Spinal cord (tissue), 10 donors: Measurements from ENCODE around the gene AKR1B15. TPM values are rescaled to one million over a fixed set of nuclear protein-coding genes. Genes with fewer than 3 reads are reported as not detected.
A peak's percentile ranks its signal among the peaks of the same experiment; 100 is the strongest.
"Not testable (repeated sequence)": the region's sequence is repeated elsewhere in the genome, so short reads cannot be mapped to it uniquely, and the experiment has no call there.

Experiments
- DNase-seq, 6 donors: peaks; one replicate each; pipeline versions ENCODE4 v3.0.0 to v3.0.0-alpha.2; 2013 to 2015; ENCODE audit warnings: low spot score in 6 of 6, low read depth in 4 of 6
- H3K27ac ChIP-seq: one replicate; pipeline ENCODE4 v1.5.1; 2013; ENCODE audit warnings: low read depth, low read length, control low read depth
- H3K27me3 ChIP-seq: one replicate; pipeline ENCODE4 v1.6.1; 2013; ENCODE audit warnings: low read length; ENCODE audit not compliant: control insufficient read depth, insufficient read depth
- H3K36me3 ChIP-seq: one replicate; pipeline ENCODE4 v1.6.1; 2013; ENCODE audit warnings: low read length; ENCODE audit not compliant: control insufficient read depth, insufficient read depth
- H3K4me1 ChIP-seq: one replicate; pipeline ENCODE4 v1.6.1; 2013; ENCODE audit warnings: low read length; ENCODE audit not compliant: control insufficient read depth, insufficient read depth
- H3K4me3 ChIP-seq: one replicate; pipeline ENCODE4 v1.5.1; 2013; ENCODE audit warnings: low read depth, low read length, control low read depth
- H3K9me3 ChIP-seq: one replicate; pipeline ENCODE4 v1.6.1; 2013; ENCODE audit warnings: low read length; ENCODE audit not compliant: control insufficient read depth, insufficient read depth
- WGBS: methylation state at CpG from one replicate; pipeline ENCODE4 v1.1.5; 2013; ENCODE audit warnings: missing lambda C conversion rate; ENCODE audit not compliant: insufficient coverage; 5-methylcytosine and 5-hydroxymethylcytosine counted together
- polyA plus RNA-seq, 2 donors: library from polyadenylated mRNA; unstranded; fragments of 120-200 nt; gene quantifications; one replicate each; pipeline ENCODE4 v1.2.1, GENCODE V29; 2013; ENCODE audit not compliant: insufficient read length in 2 of 2
- total RNA-seq, 2 donors: library from RNA; depleted of rRNA in 1 of 2; stranded (reverse); fragments of 120-200 nt in 1 of 2; fragments of >200 nt in 1 of 2; gene quantifications; one replicate each; pipeline versions ENCODE4 v1.2.3 to v1.2.4, GENCODE V29; 2013 to 2014
- donor health status: healthy.

Gene AKR1B15
- total and polyA plus RNA-seq, 4 donors = 0.17 to 0.25 (median 0.24) TPM; not detected in 1

GRCh38 chr7:134539380-134540004 lies 9.4 kb upstream of the AKR1B15 start:
- 92% methylated on average over 5 of the region's 6 CpGs for WGBS

GRCh38 chr7:134541501-134542194 lies 7.3 kb upstream of the AKR1B15 start:
- 97% methylated on average over 5 of the region's 8 CpGs for WGBS

More at GRCh38 chr7:134539380-134540004, 9.4 kb upstream of the AKR1B15 start:
- H3K27ac ChIP-seq = no peak overlapping the region
- no peaks in the 10 kb centered on the region for H3K9me3 ChIP-seq
- no peak for DNase-seq
- no peaks in the 10 kb centered on the region for H3K36me3 ChIP-seq
- no peaks in the 10 kb centered on the region for H3K4me1 ChIP-seq
- H3K4me3 ChIP-seq = no peak overlapping the region
- H3K27me3 ChIP-seq = no peaks in the 10 kb centered on the region

GRCh38 chr7:134542195-134542771 lies 6.6 kb upstream of the AKR1B15 start:
- Histone ChIP-seq H3K27ac (no peak overlapping the region), H3K4me3 (no peak overlapping the region), H3K27me3 (no peaks in the 10 kb centered on the region), H3K9me3 (no peaks in the 10 kb centered on the region), H3K4me1 (no peaks in the 10 kb centered on the region), H3K36me3 (no peaks in the 10 kb centered on the region)
- DNase-seq = no peak
- 68% methylated on average over 5 of the region's 8 CpGs for WGBS

More at GRCh38 chr7:134541501-134542194, 7.3 kb upstream of the AKR1B15 start:
- not testable (repeated sequence) for H3K4me1 ChIP-seq, H3K36me3 ChIP-seq, H3K4me3 ChIP-seq, DNase-seq, H3K9me3 ChIP-seq, H3K27me3 ChIP-seq, H3K27ac ChIP-seq

DNA sequence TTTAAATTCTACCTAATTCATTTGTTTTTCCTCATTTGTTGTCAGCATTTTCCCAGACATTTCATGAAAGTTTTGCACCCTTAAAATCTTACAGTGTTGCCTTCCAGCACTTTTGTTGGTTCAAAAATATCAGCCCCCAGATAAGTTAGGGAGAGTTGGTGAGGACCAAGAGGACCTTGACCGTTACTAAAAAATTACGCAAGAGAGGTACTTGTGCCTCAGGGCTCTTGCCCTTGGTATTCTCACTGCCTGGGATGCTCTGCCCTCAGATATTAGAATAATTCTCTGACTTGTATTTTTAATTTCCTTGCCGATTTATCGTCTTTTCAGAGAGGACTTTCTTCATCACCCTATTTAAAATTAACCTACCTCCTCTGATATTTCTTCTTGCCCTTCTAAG lies 3.5 kb upstream of the AKR1B15 start:
- DNase-seq = no peak
- WGBS = 100% methylated on average over 2 of the region's 4 CpGs
- no peaks in the 10 kb centered on the region for H3K4me1 ChIP-seq
- no peaks in the 10 kb centered on the region for H3K9me3 ChIP-seq
- no peak overlapping the region for H3K27ac ChIP-seq
- no peaks in the 10 kb centered on the region for H3K36me3 ChIP-seq
- no peak overlapping the region for H3K4me3 ChIP-seq
- no peaks in the 10 kb centered on the region for H3K27me3 ChIP-seq

GRCh38 chr7:134545918-134546317 lies 3.0 kb upstream of the AKR1B15 start:
- Histone ChIP-seq H3K4me3 (no peak overlapping the region), H3K36me3 (no peaks in the 10 kb centered on the region), H3K27me3 (no peaks in the 10 kb centered on the region), H3K27ac (no peak overlapping the region), H3K9me3 (no peaks in the 10 kb centered on the region), H3K4me1 (no peaks in the 10 kb centered on the region)
- WGBS = 100% methylated on average over 3 of the region's 3 CpGs
- DNase-seq = no peak

DNA sequence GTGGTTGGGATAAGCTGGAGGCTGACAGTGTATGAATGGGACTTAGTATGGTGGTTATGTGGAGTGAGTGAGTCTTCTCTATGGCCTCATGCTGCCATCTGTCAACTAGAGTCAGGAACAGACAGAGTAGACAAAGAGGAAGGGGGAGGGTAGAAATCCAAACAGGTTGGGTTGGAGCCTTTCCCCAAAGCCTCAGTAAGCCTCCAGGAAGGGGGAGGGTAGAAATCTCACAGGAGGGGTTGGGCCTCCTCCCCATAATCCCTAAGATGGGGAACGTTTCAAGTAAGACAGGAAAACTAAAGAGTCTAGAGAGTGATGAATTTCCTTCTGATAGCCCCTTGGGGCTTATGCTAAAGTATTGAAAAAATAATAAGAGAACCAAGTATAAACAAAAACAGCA lies 2.0 kb upstream of the AKR1B15 start:
- H3K27me3 ChIP-seq = no peaks in the 10 kb centered on the region
- WGBS = no CpG with 5 or more reads among the region's 1 CpG
- H3K27ac ChIP-seq = no peak overlapping the region
- no peaks in the 10 kb centered on the region for H3K36me3 ChIP-seq
- H3K9me3 ChIP-seq = no peaks in the 10 kb centered on the region
- H3K4me3 ChIP-seq = no peak overlapping the region
- DNase-seq = no peak
- H3K4me1 ChIP-seq = no peaks in the 10 kb centered on the region

DNA sequence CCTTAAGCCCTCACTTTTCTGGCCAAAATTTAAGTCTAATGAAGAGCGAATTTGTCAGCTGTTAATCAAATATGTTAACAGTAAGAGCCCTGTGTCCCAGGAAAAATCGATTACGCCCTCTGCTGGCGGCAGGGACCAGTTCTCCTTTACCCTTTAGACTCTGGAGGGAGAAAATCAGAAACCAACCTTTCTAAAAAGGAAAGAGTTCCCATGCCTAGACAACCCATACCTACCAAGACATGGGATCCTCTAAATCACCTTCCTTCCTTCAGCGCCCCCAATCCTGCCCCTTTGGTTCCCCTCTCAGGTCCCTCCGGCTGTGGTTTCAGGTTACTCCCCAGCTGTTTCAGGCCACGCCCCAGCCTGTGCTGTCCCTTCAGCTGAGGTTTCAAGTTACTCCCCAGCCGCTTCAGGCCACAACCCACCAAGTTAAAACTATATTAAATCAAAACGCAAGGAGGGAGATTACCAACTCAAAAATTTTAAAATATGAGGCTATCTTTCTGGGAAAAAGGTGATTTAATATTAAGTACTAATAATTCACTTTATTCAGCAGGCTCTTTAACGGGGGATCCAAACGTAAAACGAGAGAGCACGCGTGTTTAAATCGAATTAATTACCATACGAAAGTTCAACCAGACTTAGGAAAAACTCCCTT lies 1.4 kb upstream of the AKR1B15 start:
- Histone ChIP-seq H3K4me3 (peak overlapping the region; percentile 41), H3K36me3 (no peaks in the 10 kb centered on the region), H3K4me1 (no peaks in the 10 kb centered on the region), H3K9me3 (no peaks in the 10 kb centered on the region), H3K27me3 (no peaks in the 10 kb centered on the region), H3K27ac (no peak overlapping the region)
- DNase-seq = peak in 5 of 6 donors; percentile 6 to 71 (median 28)
- 0% methylated on average over 3 of the region's 16 CpGs for WGBS

DNA sequence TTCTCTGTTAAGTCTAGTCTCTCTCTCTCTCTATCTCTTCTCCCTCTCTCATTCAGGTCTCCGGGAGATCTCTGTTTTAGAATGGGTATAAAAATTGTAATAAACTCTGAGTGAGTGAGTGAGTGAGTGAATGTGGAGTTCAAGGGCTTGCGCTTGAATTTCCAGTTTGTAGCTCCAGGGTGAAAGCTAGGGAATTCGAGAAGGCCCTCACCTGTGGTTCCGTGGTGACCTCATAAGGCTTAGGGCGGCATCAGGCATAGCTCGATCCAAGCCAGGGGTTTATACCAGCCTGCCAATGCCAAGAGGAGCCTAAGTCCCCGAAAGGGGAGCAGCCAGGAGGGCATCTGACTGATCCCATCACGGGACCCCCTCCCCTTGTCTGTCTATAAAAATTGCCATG lies 456 bp downstream of the AKR1B15 start:
- no peaks in the 10 kb centered on the region for H3K9me3 ChIP-seq
- no peaks in the 10 kb centered on the region for H3K4me1 ChIP-seq
- WGBS = 97% methylated on average over 7 of the region's 8 CpGs
- no peak for DNase-seq
- no peak overlapping the region for H3K4me3 ChIP-seq
- no peaks in the 10 kb centered on the region for H3K27me3 ChIP-seq
- H3K27ac ChIP-seq = no peak overlapping the region
- H3K36me3 ChIP-seq = no peaks in the 10 kb centered on the region

DNA sequence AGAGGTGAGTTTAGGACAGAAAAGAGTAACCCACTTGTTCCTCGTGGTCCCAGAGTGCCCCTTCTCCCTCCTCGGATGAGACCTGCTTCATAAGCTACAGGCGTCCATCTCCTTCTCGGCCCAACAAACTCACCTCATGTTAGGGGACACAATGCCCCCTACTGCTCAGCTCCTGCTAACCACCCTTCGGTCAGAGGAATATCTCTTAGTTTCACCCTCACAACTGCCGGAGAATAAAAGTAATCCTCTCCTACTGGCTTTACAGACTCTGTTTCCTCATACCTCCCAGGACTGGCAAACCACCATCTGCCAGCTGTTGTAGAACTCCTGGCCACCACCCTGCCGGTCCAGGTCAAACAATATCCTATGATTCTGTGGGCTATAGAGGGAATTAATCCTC lies 3.2 kb downstream of the AKR1B15 start:
- DNase-seq = no peak

More for the DNA sequence above, 3.2 kb downstream of the AKR1B15 start:
- Histone ChIP-seq H3K27me3 (no peaks in the 10 kb centered on the region), H3K9me3 (no peaks in the 10 kb centered on the region), H3K27ac (no peak overlapping the region), H3K4me3 (no peak overlapping the region), H3K4me1 (no peaks in the 10 kb centered on the region), H3K36me3 (no peaks in the 10 kb centered on the region)
- 89% methylated on average over 5 of the region's 7 CpGs for WGBS
